ENCODE results near the gene BCAN. TPM values are rescaled to one million over a fixed set of nuclear protein-coding genes. Genes with fewer than 3 reads are reported as not detected.
"Not testable (repeated sequence)": the region's sequence is repeated elsewhere in the genome, so short reads cannot be mapped to it uniquely, and the experiment has no call there.

The BCAN gene
- total RNA-seq, 1 donor from 2014 or later = not detected

- H3K27ac ChIP-seq = no peak overlapping the region
- intact Hi-C loops (cut with DNase I) = loop anchor here (1.0 to 2.0 kb wide), 3 partner anchors 24 to 223 kb away; no protein-coding TSS in a partner anchor
- no peaks in the 10 kb centered on the region for H3K27me3 ChIP-seq
- H3K36me3 ChIP-seq = no peaks in the 10 kb centered on the region
- DNase-seq (ENCODE audit: low spot score in 2 of 2) = no peak
- no peaks in the 10 kb centered on the region for H3K4me1 ChIP-seq
- TF ChIP-seq, protein P1, sequence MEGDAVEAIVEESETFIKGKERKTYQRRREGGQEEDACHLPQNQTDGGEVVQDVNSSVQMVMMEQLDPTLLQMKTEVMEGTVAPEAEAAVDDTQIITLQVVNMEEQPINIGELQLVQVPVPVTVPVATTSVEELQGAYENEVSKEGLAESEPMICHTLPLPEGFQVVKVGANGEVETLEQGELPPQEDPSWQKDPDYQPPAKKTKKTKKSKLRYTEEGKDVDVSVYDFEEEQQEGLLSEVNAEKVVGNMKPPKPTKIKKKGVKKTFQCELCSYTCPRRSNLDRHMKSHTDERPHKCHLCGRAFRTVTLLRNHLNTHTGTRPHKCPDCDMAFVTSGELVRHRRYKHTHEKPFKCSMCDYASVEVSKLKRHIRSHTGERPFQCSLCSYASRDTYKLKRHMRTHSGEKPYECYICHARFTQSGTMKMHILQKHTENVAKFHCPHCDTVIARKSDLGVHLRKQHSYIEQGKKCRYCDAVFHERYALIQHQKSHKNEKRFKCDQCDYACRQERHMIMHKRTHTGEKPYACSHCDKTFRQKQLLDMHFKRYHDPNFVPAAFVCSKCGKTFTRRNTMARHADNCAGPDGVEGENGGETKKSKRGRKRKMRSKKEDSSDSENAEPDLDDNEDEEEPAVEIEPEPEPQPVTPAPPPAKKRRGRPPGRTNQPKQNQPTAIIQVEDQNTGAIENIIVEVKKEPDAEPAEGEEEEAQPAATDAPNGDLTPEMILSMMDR (IDR thresholded peaks at IDR 0.05) = peak; percentile 80 to 86 (median 82)
- peak overlapping the region in 1 of 2 donors; percentile 15 for H3K4me3 ChIP-seq
- no peaks in the 10 kb centered on the region for H3K9me3 ChIP-seq
These were observed 33.8 kb upstream of the BCAN start for GRCh38 chr1:156608036-156608674.

DNA sequence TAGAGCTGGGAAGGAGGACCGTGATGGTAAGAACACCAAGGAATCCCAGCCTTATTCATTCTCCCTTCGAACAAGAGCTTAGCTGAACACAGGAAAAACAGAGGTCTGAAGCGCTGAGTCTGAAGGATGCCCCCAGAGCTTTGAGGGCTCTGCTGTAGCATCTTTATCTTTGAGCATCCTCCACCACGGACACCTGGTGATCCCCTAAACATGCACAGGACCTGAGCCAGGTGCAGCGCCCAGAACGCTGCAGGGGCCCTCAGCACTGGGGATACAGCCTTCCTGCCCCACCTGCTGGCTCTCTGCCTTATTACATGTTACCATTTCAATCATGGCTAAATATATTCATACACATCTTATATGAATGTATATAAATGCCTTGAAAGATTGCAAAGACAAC, 32.9 kb upstream of the BCAN start:
- no peaks in the 10 kb centered on the region for H3K27me3 ChIP-seq
- no peaks in the 10 kb centered on the region for H3K36me3 ChIP-seq
- TF ChIP-seq, protein P1 (IDR thresholded peaks at IDR 0.05) = peak in 1 of 3 experiments; percentile 8
- H3K4me1 ChIP-seq = no peaks in the 10 kb centered on the region
- H3K9me3 ChIP-seq = no peaks in the 10 kb centered on the region
- no peak overlapping the region for H3K27ac ChIP-seq
- intact Hi-C loops (cut with DNase I) = loop anchor here (1.0 to 2.0 kb wide), 3 partner anchors 25 to 224 kb away; no protein-coding TSS in a partner anchor
- H3K4me3 ChIP-seq = no peak overlapping the region
- DNase-seq (ENCODE audit: low spot score in 2 of 2) = no peak

GRCh38 chr1:156610072-156610471, 31.8 kb upstream of the BCAN start:
- H3K4me1 ChIP-seq; intact Hi-C loops (cut with DNase I); H3K27me3 ChIP-seq; H3K4me3 ChIP-seq; H3K9me3 ChIP-seq; DNase-seq (ENCODE audit: low spot score in 2 of 2); H3K36me3 ChIP-seq; H3K27ac ChIP-seq: not testable (repeated sequence)

- Histone ChIP-seq H3K27ac (no peak overlapping the region), H3K4me3 (no peak overlapping the region), H3K27me3 (no peaks in the 10 kb centered on the region), H3K9me3 (no peaks in the 10 kb centered on the region), H3K4me1 (peaks cover 2 to 4% of the 10 kb centered on the region in 2 donors), H3K36me3 (no peaks in the 10 kb centered on the region)
- intact Hi-C loops (cut with DNase I) = no loop called here
- TF ChIP-seq, protein P1 (IDR thresholded peaks at IDR 0.05) = no peak
- no peak for DNase-seq (ENCODE audit: low spot score in 2 of 2)
These were observed 29.3 kb upstream of the BCAN start for GRCh38 chr1:156612666-156613065.

GRCh38 chr1:156615946-156616345, 26.0 kb upstream of the BCAN start:
- intact Hi-C loops (cut with DNase I) = no loop called here
- Histone ChIP-seq H3K27me3 (no peaks in the 10 kb centered on the region), H3K4me1 (peaks cover 2 to 4% of the 10 kb centered on the region in 2 donors), H3K27ac (peak overlapping the region; percentile 1 to 10), H3K9me3 (no peaks in the 10 kb centered on the region), H3K36me3 (no peaks in the 10 kb centered on the region), H3K4me3 (no peak overlapping the region)
- TF ChIP-seq, protein P1 (IDR thresholded peaks at IDR 0.05) = no peak
- DNase-seq (ENCODE audit: low spot score in 2 of 2) = no peak

- H3K27ac ChIP-seq = peak overlapping the region; percentile 1 to 10
- no peak for DNase-seq (ENCODE audit: low spot score in 2 of 2)
- no peaks in the 10 kb centered on the region for H3K9me3 ChIP-seq
- H3K4me3 ChIP-seq = no peak overlapping the region
- H3K36me3 ChIP-seq = no peaks in the 10 kb centered on the region
- no peaks in the 10 kb centered on the region for H3K27me3 ChIP-seq
- H3K4me1 ChIP-seq = peaks cover 2 to 4% of the 10 kb centered on the region in 2 donors
- intact Hi-C loops (cut with DNase I) = no loop called here
- TF ChIP-seq, protein P1 (IDR thresholded peaks at IDR 0.05) = no peak
These were observed 25.5 kb upstream of the BCAN start for GRCh38 chr1:156616463-156616862.
